ENCODE data around the gene PDE4B.

GRCh38 chr1:66244429-66244828 is 451.7 kb downstream of the PDE4B start:
- no peak for TF ChIP-seq POLR2A (IDR thresholded peaks at IDR 0.05; ENCODE audit: low read length)
- TF ChIP-seq GATA1 (IDR thresholded peaks at IDR 0.05; ENCODE audit: low read depth, low read length), result no peak

All from erythroblast (primary cell).